AG04450 (cell line): ENCODE measurements around the gene ZNF772. TPM values are rescaled to one million over a fixed set of nuclear protein-coding genes. Genes with fewer than 3 reads are reported as not detected.

Source experiments
- CTCF ChIA-PET: fragments of 300-600, 350-600 bp; formaldehyde crosslinking; extraction: SDS; loops from one replicate; lab custom pipeline; 2022; ENCODE audit warnings: antibody characterized with exemption, inconsistent platforms; lab: Charles Lee
- POLR2A ChIA-PET: fragments of 350-600 bp; formaldehyde crosslinking; extraction: SDS; loops from one replicate; lab custom pipeline; 2021; ENCODE audit warnings: antibody characterized with exemption, inconsistent platforms; lab: Yijun Ruan, JAX
- DNase-seq: peaks from one replicate; pipeline ENCODE4 v3.0.0-alpha.2; 2011; ENCODE audit warnings: low read depth, low spot score
- H3K27ac ChIP-seq: one replicate; pipeline ENCODE4 v1.5.1; 2012; ENCODE audit warnings: low read depth, low read length, control low read depth
- H3K27me3 ChIP-seq: one replicate; pipeline ENCODE4 v1.6.0; 2012; ENCODE audit warnings: low read length; ENCODE audit not compliant: control insufficient read depth, insufficient read depth
- H3K4me3 ChIP-seq: 2 replicates; pipeline ENCODE4 v1.5.1; 2011; ENCODE audit warnings: mild to moderate bottlenecking, low read depth, low read length, control low read depth
- H3K9me3 ChIP-seq: 2 replicates; pipeline ENCODE4 v1.5.1; 2012; ENCODE audit warnings: low read length; ENCODE audit not compliant: control insufficient read depth, insufficient read depth
- polyA plus RNA-seq: library from polyadenylated mRNA; depleted of rRNA; stranded (reverse); fragments of >200 nt; gene quantifications from 2 replicates; pipeline ENCODE4 v1.2.3, GENCODE V29; 2011; rRNA removed
- small RNA-seq: library from RNA; depleted of rRNA; stranded (forward); fragments of <200 nt; gene quantifications from one replicate; pipeline ENCODE3, GENCODE V24; 2012; ENCODE audit warnings: low read depth; ENCODE audit not compliant: insufficient read length
- TF ChIP-seq, protein P1 (sequence below): IDR thresholded peaks from 2 replicates; pipeline ENCODE4 v1.5.1; 2011; ENCODE audit warnings: low read depth, low read length, control low read depth, inconsistent platforms

Gene ZNF772
- polyA plus RNA-seq, 1 experiment, result 6.6 TPM

- DNase-seq, result no peak
- peak overlapping the region; percentile 87 for H3K4me3 ChIP-seq
- CTCF ChIA-PET, result no interaction called here
- H3K9me3 ChIP-seq, result peaks cover 15% of the 10 kb centered on the region
- peak overlapping the region; percentile 52 for H3K27ac ChIP-seq
- TF ChIP-seq, protein P1, sequence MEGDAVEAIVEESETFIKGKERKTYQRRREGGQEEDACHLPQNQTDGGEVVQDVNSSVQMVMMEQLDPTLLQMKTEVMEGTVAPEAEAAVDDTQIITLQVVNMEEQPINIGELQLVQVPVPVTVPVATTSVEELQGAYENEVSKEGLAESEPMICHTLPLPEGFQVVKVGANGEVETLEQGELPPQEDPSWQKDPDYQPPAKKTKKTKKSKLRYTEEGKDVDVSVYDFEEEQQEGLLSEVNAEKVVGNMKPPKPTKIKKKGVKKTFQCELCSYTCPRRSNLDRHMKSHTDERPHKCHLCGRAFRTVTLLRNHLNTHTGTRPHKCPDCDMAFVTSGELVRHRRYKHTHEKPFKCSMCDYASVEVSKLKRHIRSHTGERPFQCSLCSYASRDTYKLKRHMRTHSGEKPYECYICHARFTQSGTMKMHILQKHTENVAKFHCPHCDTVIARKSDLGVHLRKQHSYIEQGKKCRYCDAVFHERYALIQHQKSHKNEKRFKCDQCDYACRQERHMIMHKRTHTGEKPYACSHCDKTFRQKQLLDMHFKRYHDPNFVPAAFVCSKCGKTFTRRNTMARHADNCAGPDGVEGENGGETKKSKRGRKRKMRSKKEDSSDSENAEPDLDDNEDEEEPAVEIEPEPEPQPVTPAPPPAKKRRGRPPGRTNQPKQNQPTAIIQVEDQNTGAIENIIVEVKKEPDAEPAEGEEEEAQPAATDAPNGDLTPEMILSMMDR, result no peak
- H3K27me3 ChIP-seq, result no peaks in the 10 kb centered on the region
- POLR2A ChIA-PET, result interaction anchor here (1.5 kb wide), 1 partner anchor 72 kb away, joined by 5 read pairs; the partner anchor contains the start of genes TRAPPC2B and ZNF547
Measured at GRCh38 chr19:57434386-57435061, 42.8 kb downstream of the ZNF772 start.

DNA sequence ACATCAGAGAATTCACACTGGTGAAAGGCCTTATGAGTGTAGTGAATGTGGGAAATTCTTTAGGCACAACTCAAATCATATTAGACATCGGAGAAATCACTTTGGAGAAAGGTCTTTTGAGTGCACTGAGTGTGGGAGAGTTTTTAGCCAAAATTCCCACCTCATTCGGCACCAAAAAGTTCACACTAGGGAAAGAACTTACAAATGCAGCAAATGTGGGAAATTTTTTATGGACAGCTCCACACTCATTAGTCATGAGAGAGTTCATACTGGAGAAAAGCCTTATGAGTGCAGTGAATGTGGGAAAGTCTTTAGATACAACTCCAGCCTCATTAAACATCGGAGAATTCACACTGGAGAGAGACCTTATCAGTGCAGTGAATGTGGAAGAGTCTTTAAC is 56.3 kb downstream of the ZNF772 start:
- H3K27ac ChIP-seq, result no peak overlapping the region

GRCh38 chr19:57419439-57419838 is 57.9 kb downstream of the ZNF772 start:
- ChIA-PET CTCF (no interaction called here), POLR2A (no interaction called here)
- TF ChIP-seq, protein P1, result no peak

More for the DNA sequence above, 56.3 kb downstream of the ZNF772 start:
- H3K27me3 ChIP-seq, result no peaks in the 10 kb centered on the region
- POLR2A ChIA-PET, result no interaction called here
- TF ChIP-seq, protein P1, result no peak
- DNase-seq, result no peak
- no peak overlapping the region for H3K4me3 ChIP-seq
- H3K9me3 ChIP-seq, result peaks cover 21% of the 10 kb centered on the region
- CTCF ChIA-PET, result no interaction called here

More at GRCh38 chr19:57419439-57419838, 57.9 kb downstream of the ZNF772 start:
- Histone ChIP-seq H3K27ac (no peak overlapping the region), H3K9me3 (peaks cover 21% of the 10 kb centered on the region), H3K27me3 (no peaks in the 10 kb centered on the region), H3K4me3 (no peak overlapping the region)
- no peak for DNase-seq

Small RNA genes lying within 50 kb of the gene (small RNA-seq; reads per million reads assigned to genes)
- not detected for gene VN1R107P

Other genes starting within 250 kb of the ZNF772 start
- gene AURKC, start 246.5 kb downstream of the ZNF772 start, polyA plus RNA-seq, result 0.17 and 0.19 TPM in 2 replicates
- gene ZNF805, start 236.9 kb downstream of the ZNF772 start, polyA plus RNA-seq, result 6.1 and 6.3 TPM in 2 replicates
- gene ZNF460, start 197.1 kb downstream of the ZNF772 start, polyA plus RNA-seq, result 11.2 and 13.0 TPM in 2 replicates
- gene ZNF543, start 157.1 kb downstream of the ZNF772 start, polyA plus RNA-seq, result 2.6 and 2.7 TPM in 2 replicates
- gene ZNF304, start 126.3 kb downstream of the ZNF772 start, polyA plus RNA-seq, result 7.1 and 7.8 TPM in 2 replicates
- 16.5 and 19.6 TPM in 2 replicates for gene TRAPPC2B, start 114.0 kb downstream of the ZNF772 start, polyA plus RNA-seq
- 3.3 and 3.7 TPM in 2 replicates for gene ZNF547, start 114.0 kb downstream of the ZNF772 start, polyA plus RNA-seq
- 12.7 and 14.2 TPM in 2 replicates for gene ZNF548, start 87.7 kb downstream of the ZNF772 start, polyA plus RNA-seq
- gene ZNF17, start 66.4 kb downstream of the ZNF772 start, polyA plus RNA-seq, result 5.7 and 6.4 TPM in 2 replicates
- 7.4 and 9.7 TPM in 2 replicates for gene ZNF749, start 42.2 kb downstream of the ZNF772 start, polyA plus RNA-seq
- gene VN1R1, start 20.4 kb downstream of the ZNF772 start, polyA plus RNA-seq, result 0.11 and 0.21 TPM in 2 replicates
- gene ZNF419, start 10.2 kb upstream of the ZNF772 start, polyA plus RNA-seq, result 8.7 and 11.1 TPM in 2 replicates
- 9.2 and 11.0 TPM in 2 replicates for gene ZNF773, start 22.4 kb upstream of the ZNF772 start, polyA plus RNA-seq
- 5.0 and 5.8 TPM in 2 replicates for gene ZNF549, start 49.8 kb upstream of the ZNF772 start, polyA plus RNA-seq
- 6.8 and 8.2 TPM in 2 replicates for gene ZNF550, start 82.3 kb upstream of the ZNF772 start, polyA plus RNA-seq
- 4.4 and 4.8 TPM in 2 replicates for gene ZNF416, start 101.3 kb upstream of the ZNF772 start, polyA plus RNA-seq
- gene ZIK1, start 106.6 kb upstream of the ZNF772 start, polyA plus RNA-seq, result 4.3 and 4.5 TPM in 2 replicates
- gene ZNF530, start 122.3 kb upstream of the ZNF772 start, polyA plus RNA-seq, result 1.3 and 1.5 TPM in 2 replicates
- gene ZNF134, start 136.7 kb upstream of the ZNF772 start, polyA plus RNA-seq, result 10.7 and 10.9 TPM in 2 replicates
- gene ZNF211, start 155.6 kb upstream of the ZNF772 start, polyA plus RNA-seq, result 12.0 and 14.4 TPM in 2 replicates
- not detected in 2 replicates for gene ZSCAN4, start 191.4 kb upstream of the ZNF772 start, polyA plus RNA-seq
- gene ZNF551, start 204.4 kb upstream of the ZNF772 start, polyA plus RNA-seq, result 3.7 TPM in 2 replicates
- 7.7 and 8.1 TPM in 2 replicates for gene ZNF154, start 231.6 kb upstream of the ZNF772 start, polyA plus RNA-seq